Measurements from ENCODE around the gene COX6A1. TPM values are rescaled to one million over a fixed set of nuclear protein-coding genes. Genes with fewer than 3 reads are reported as not detected.
"Not testable (repeated sequence)": the region's sequence is repeated elsewhere in the genome, so short reads cannot be mapped to it uniquely, and the experiment has no call there.

COX6A1 gene
- total and polyA plus RNA-seq, 3 donors from 2014 or later, result 485 to 563 (median 549) TPM

- no peak for DNase-seq
- H3K4me3 ChIP-seq, result no peak overlapping the region
- intact Hi-C loops (cut with DNase I; ENCODE audit: low total_unique reads), result no loop called here
- TF ChIP-seq POLR2A (IDR thresholded peaks at IDR 0.05), result no peak
- no peak for TF ChIP-seq CTCF (IDR thresholded peaks at IDR 0.05)
- 65 to 81% methylated on average over 2 of the region's 2 CpGs for WGBS, 2 donors
- H3K27me3 ChIP-seq, result no peaks in the 10 kb centered on the region
- no peaks in the 10 kb centered on the region for H3K9me3 ChIP-seq
- no peak overlapping the region for H3K27ac ChIP-seq
- H3K4me1 ChIP-seq, result peaks cover 20% of the 10 kb centered on the region
- H3K36me3 ChIP-seq (ENCODE audit: low read depth, missing control alignments), result no peaks in the 10 kb centered on the region
These were observed 6.8 kb downstream of the COX6A1 start for GRCh38 chr12:120444676-120445075.

GRCh38 chr12:120445911-120446843 lies 8.3 kb downstream of the COX6A1 start, which contains the start of the genes GATC and TRIAP1:
Gene GATC, plus strand, starts transcription at chr12:120446444. Its CDS starts 37 bp downstream, at chr12:120446481.
Gene TRIAP1, minus strand, starts transcription at chr12:120446384. Its CDS starts 12 bp downstream, at chr12:120446372.
- peak within 1 kb of the TSS; percentile 71 to 75 for H3K27ac ChIP-seq
- peaks cover 18% of the 10 kb centered on the region for H3K4me1 ChIP-seq
- no peaks in the 10 kb centered on the region for H3K36me3 ChIP-seq (ENCODE audit: low read depth, missing control alignments)
- H3K9me3 ChIP-seq, result no peaks in the 10 kb centered on the region
- no peak for TF ChIP-seq POLR2A (IDR thresholded peaks at IDR 0.05)
- TF ChIP-seq CTCF (IDR thresholded peaks at IDR 0.05), result peak in 2 of 3 experiments; percentile 10 to 39
- 0% methylated on average over 7 to 71 of the region's 73 CpGs for WGBS, 2 donors
- intact Hi-C loops (cut with DNase I; ENCODE audit: low total_unique reads), result no loop called here
- H3K27me3 ChIP-seq, result no peaks in the 10 kb centered on the region
- peak; percentile 86 for DNase-seq
- H3K4me3 ChIP-seq, result peak within 1 kb of the TSS; percentile 75 to 97

GRCh38 chr12:120446844-120447178 lies 8.9 kb downstream of the COX6A1 start:
- 4 to 5% methylated on average over 17 of the region's 17 CpGs for WGBS, 2 donors

GRCh38 chr12:120447992-120448391 lies 10.1 kb downstream of the COX6A1 start:
- no peak for TF ChIP-seq POLR2A (IDR thresholded peaks at IDR 0.05)
- TF ChIP-seq CTCF (IDR thresholded peaks at IDR 0.05), result no peak

More at GRCh38 chr12:120446844-120447178, 8.9 kb downstream of the COX6A1 start:
- H3K36me3 ChIP-seq (ENCODE audit: low read depth, missing control alignments); DNase-seq; intact Hi-C loops (cut with DNase I; ENCODE audit: low total_unique reads); H3K27me3 ChIP-seq; H3K9me3 ChIP-seq: not testable (repeated sequence)
- peak overlapping the region; percentile 75 to 97 for H3K4me3 ChIP-seq
- peak overlapping the region; percentile 71 to 75 for H3K27ac ChIP-seq
- peaks cover 18% of the 10 kb centered on the region for H3K4me1 ChIP-seq

GRCh38 chr12:120452524-120452923 lies 14.6 kb downstream of the COX6A1 start:
- H3K27me3 ChIP-seq; DNase-seq; H3K4me3 ChIP-seq; H3K9me3 ChIP-seq; intact Hi-C loops (cut with DNase I; ENCODE audit: low total_unique reads); H3K4me1 ChIP-seq; H3K27ac ChIP-seq; H3K36me3 ChIP-seq (ENCODE audit: low read depth, missing control alignments): not testable (repeated sequence)
- 79 to 82% methylated on average over 5 of the region's 5 CpGs for WGBS, 2 donors

More at GRCh38 chr12:120447992-120448391, 10.1 kb downstream of the COX6A1 start:
- peaks cover 18% of the 10 kb centered on the region for H3K4me1 ChIP-seq
- no peaks in the 10 kb centered on the region for H3K36me3 ChIP-seq (ENCODE audit: low read depth, missing control alignments)
- H3K9me3 ChIP-seq, result no peaks in the 10 kb centered on the region
- DNase-seq, result no peak
- H3K4me3 ChIP-seq, result no peak overlapping the region
- intact Hi-C loops (cut with DNase I; ENCODE audit: low total_unique reads), result no loop called here
- 92 to 93% methylated on average over 4 of the region's 4 CpGs for WGBS, 2 donors
- H3K27me3 ChIP-seq, result no peaks in the 10 kb centered on the region
- H3K27ac ChIP-seq, result no peak overlapping the region

Data from testis (tissue), 3 donors.